C4-2B (cell line): ENCODE data around the gene MTUS2.

Experiments used
- ZFX ChIP-seq: fragments of 450-650 bp; IDR thresholded peaks from 2 replicates; pipeline ENCODE4 v1.6.1; 2017
- TF ChIP-seq, protein P1 (sequence below): fragments of 450-650 bp; conservative IDR thresholded peaks from 2 replicates; pipeline ENCODE4 v1.5.1; 2017; ENCODE audit warnings: mild to moderate bottlenecking

DNA sequence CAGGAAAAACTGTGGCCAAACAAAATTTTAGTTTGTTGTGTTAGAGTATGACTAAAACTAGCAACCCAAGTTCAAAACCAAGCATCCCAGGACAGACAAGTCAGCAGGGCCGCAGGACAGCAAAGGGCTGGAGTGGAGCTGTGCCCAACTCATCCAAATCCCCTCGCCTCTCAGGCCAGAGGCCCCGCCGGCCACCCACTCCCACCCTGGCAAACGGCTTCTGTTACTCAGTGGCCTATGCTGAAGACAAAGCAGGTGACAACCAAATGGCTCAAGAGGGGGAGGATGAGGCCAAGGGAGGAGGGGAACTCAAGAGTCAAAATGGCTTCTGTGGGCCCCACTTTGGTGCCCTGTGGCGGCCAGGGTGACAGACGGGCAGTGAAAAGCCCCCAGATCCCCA, 705.6 kb downstream of the MTUS2 start:
- TF ChIP-seq, protein P1, sequence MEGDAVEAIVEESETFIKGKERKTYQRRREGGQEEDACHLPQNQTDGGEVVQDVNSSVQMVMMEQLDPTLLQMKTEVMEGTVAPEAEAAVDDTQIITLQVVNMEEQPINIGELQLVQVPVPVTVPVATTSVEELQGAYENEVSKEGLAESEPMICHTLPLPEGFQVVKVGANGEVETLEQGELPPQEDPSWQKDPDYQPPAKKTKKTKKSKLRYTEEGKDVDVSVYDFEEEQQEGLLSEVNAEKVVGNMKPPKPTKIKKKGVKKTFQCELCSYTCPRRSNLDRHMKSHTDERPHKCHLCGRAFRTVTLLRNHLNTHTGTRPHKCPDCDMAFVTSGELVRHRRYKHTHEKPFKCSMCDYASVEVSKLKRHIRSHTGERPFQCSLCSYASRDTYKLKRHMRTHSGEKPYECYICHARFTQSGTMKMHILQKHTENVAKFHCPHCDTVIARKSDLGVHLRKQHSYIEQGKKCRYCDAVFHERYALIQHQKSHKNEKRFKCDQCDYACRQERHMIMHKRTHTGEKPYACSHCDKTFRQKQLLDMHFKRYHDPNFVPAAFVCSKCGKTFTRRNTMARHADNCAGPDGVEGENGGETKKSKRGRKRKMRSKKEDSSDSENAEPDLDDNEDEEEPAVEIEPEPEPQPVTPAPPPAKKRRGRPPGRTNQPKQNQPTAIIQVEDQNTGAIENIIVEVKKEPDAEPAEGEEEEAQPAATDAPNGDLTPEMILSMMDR, result no peak
- TF ChIP-seq ZFX, result no peak
